K562 (cell line): ENCODE data around the gene PLXNB2. TPM values are rescaled to one million over a fixed set of nuclear protein-coding genes. Genes with fewer than 3 reads are reported as not detected.

Source experiments
- ARID2 ChIP-seq: fragments of 450-650 bp; IDR thresholded peaks from 2 replicates; pipeline ENCODE4 v1.6.1; 2017; ENCODE audit warnings: antibody characterized with exemption, mild to moderate bottlenecking
- ASH1L ChIP-seq: fragments of 450-650 bp; IDR thresholded peaks from 2 replicates; pipeline ENCODE4 v1.6.1; 2018; ENCODE audit warnings: borderline replicate concordance, mild to moderate bottlenecking, low read depth; ENCODE audit not compliant: partially characterized antibody
- BHLHE40 ChIP-seq: IDR thresholded peaks from 2 replicates; pipeline ENCODE4 v1.6.1; 2011; ENCODE audit warnings: low read length, improper control_type of control experiment
- CAMTA2 ChIP-seq: fragments of 250-450 bp; sonication (Bioruptor Pico); conservative IDR thresholded peaks from 2 replicates; pipeline ENCODE4 v1.5.1; 2022
- GATAD2B ChIP-seq: fragments of 450-650 bp; IDR thresholded peaks from 2 replicates; pipeline ENCODE4 v1.6.1; 2017; ENCODE audit warnings: mild to moderate bottlenecking, borderline replicate concordance
- HCFC1 ChIP-seq: IDR thresholded peaks from 2 replicates; pipeline ENCODE4 v1.6.1; 2012; ENCODE audit warnings: low read depth, low read length, improper control_type of control experiment
- HMGXB4 ChIP-seq: sonication (generic); formaldehyde crosslinking; IDR thresholded peaks from 2 replicates; pipeline ENCODE4 v1.8.1; 2023; ENCODE audit warnings: mild to moderate bottlenecking, missing genetic modification reagents
- NFRKB ChIP-seq: fragments of 450-650 bp; IDR thresholded peaks from 2 replicates; pipeline ENCODE4 v1.6.1; 2016; ENCODE audit warnings: low read depth
- PHF8 ChIP-seq: fragments of 200-600 bp; sonication (generic); IDR thresholded peaks from 2 replicates; pipeline ENCODE4 v1.6.1; 2012; ENCODE audit warnings: mixed run types, mild to moderate bottlenecking, inconsistent platforms, low read length, moderate library complexity, borderline replicate concordance
- PRPF4 ChIP-seq: fragments of 200-400 bp; formaldehyde crosslinking; IDR thresholded peaks from one replicate; pipeline ENCODE4 v1.6.1; 2017; ENCODE audit warnings: low read length, low read depth, mild to moderate bottlenecking; ENCODE audit not compliant: insufficient read depth, poor library complexity, severe bottlenecking
- PYGO2 ChIP-seq: fragments of 450-650 bp; IDR thresholded peaks from 2 replicates; pipeline ENCODE4 v1.6.1; 2016; ENCODE audit warnings: mild to moderate bottlenecking, missing genetic modification characterization, moderate library complexity, missing compliant biosample characterization
- SMARCA4 ChIP-seq: fragments of 450-650 bp; IDR thresholded peaks from 2 replicates; pipeline ENCODE4 v1.6.1; 2016
- ZBTB8A ChIP-seq: fragments of 450-650 bp; IDR thresholded peaks from 2 replicates; pipeline ENCODE4 v1.6.1; 2018; ENCODE audit warnings: mild to moderate bottlenecking, moderate library complexity; ENCODE audit not compliant: partially characterized antibody
- ZNF324 ChIP-seq: fragments of 250-450 bp; sonication (Bioruptor Pico); IDR thresholded peaks from 2 replicates; pipeline ENCODE4 v1.4.0; 2020; ENCODE audit warnings: mild to moderate bottlenecking
- ZNF347 ChIP-seq: fragments of 450-650 bp; formaldehyde crosslinking; IDR thresholded peaks from 2 replicates; pipeline ENCODE4 v1.4.0; 2020; ENCODE audit warnings: low read depth, mild to moderate bottlenecking, moderate library complexity
- ZNF561 ChIP-seq: fragments of 450-650 bp; formaldehyde crosslinking; conservative IDR thresholded peaks from 2 replicates; pipeline ENCODE4 v1.4.0; 2020; ENCODE audit warnings: mild to moderate bottlenecking, moderate library complexity
- polyA plus RNA-seq, 8 experiments: library from polyadenylated mRNA; depleted of rRNA in 4 of 8; stranded (reverse) in 5 of 8; unstranded in 3 of 8; fragments of >200 nt; fragmentation: Nextera tagmentation in 2 of 8; fragmentation: Illumina TruSeq in 1 of 8; extraction: Ambion mirVana in 2 of 8; extraction: Trizol in 1 of 8; gene quantifications; 2 replicates each; pipeline versions ENCODE4 v1.2.1 to v1.2.3, GENCODE V29; 2011 to 2014; ENCODE audit warnings: inconsistent platforms in 1 of 8, missing spikeins in 1 of 8
- total RNA-seq, 7 experiments: library from RNA; depleted of rRNA in 6 of 7; stranded (reverse); fragments of >200 nt in 6 of 7; fragmentation: Illumina TruSeq in 2 of 7; extraction: Trizol in 2 of 7; gene quantifications; 2 replicates each; pipeline versions ENCODE4 v1.2.1 to v1.2.3, GENCODE V29; 2011 to 2021; ENCODE audit warnings: low replicate concordance in 1 of 7
- TF ChIP-seq, protein P1 (sequence below): fragments of 450-650 bp; conservative IDR thresholded peaks from 2 replicates; pipeline ENCODE4 v1.6.1; 2016; ENCODE audit warnings: missing genetic modification characterization, low read depth, mild to moderate bottlenecking, missing compliant biosample characterization, moderate library complexity
- TF ChIP-seq, protein P2 (sequence below): fragments of 450-650 bp; IDR thresholded peaks from 2 replicates; pipeline ENCODE4 v1.7.1; 2018; ENCODE audit warnings: mild to moderate bottlenecking, low read depth; ENCODE audit not compliant: partially characterized antibody
- TF ChIP-seq, protein P3 (sequence below), 2 experiments: fragments of 450-650 bp; conservative IDR thresholded peaks; 2 replicates each; pipeline ENCODE4 v1.6.1; 2017; ENCODE audit warnings: mild to moderate bottlenecking in 2 of 2, moderate library complexity in 2 of 2

PLXNB2 gene
- total and polyA plus RNA-seq, 9 of the 15 experiments (the other 6 are each of a cell fraction or from before 2014, with no cell fraction given) = 0.15 to 45.1 (median 13.6) TPM

DNA sequence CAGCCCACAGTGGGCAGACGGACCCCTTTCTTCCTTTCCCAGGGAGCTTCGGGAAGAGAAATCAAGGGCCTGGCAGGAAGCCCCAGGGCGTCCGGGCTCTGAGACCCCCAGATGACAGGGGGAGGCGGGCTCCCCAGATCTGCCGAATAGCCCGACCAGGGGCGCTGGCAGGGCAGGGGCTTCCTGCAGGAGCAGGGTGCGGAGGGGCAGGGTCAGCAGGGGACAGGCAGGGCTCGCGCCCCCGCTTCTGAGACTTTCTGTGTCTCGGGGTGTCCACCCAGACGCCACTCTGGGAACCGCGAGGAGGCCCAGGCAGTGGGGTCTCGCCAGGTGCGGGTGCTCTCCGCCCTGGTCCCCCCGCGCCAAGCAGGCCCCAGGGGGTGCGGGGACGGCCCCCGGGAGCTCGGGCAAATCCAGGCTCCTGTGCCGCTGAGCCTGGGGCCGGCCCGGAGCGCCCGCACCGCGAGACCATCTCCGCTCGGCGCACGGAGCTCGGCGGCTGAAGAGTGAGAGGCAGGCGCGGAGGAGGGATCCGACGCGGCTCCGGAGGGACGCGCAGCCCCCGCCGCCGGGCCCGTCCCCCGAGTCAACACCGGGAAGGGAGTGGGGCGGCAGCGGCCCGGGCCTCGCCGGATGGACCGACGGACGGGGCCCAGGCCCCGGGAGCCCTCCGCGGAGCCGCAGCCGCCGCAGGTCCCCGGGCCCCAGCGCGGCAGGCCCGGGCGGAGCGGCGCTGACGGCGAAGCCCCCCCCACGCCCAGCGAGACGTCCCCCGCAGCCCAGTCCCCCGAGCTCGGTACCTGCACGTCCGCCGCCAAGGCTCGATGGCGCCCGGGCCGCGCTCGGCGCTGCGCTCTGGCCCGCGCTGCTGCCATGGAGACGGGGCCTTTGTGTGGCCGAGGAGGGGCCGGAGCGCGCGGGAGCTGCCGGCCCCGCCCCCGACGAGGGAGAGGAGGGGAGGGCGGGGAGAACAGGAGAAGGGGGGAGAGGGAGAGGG lies at the start of gene PLXNB2 (continued):
- TF ChIP-seq, protein P1, sequence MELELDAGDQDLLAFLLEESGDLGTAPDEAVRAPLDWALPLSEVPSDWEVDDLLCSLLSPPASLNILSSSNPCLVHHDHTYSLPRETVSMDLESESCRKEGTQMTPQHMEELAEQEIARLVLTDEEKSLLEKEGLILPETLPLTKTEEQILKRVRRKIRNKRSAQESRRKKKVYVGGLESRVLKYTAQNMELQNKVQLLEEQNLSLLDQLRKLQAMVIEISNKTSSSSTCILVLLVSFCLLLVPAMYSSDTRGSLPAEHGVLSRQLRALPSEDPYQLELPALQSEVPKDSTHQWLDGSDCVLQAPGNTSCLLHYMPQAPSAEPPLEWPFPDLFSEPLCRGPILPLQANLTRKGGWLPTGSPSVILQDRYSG (tag) = no peak
- TF ChIP-seq ZNF347 (CRISPR knock-in tag) (no peak), NFRKB (no peak), CAMTA2 (CRISPR knock-in tag) (no peak), PYGO2 (tag) (no peak), ZBTB8A (no peak), SMARCA4 (no peak), HCFC1 (no peak), PHF8 (peak; percentile 42; the same call in 1 of the 2 replicates), BHLHE40 (no peak), ZNF561 (CRISPR knock-in tag) (no peak), HMGXB4 (CRISPR knock-in tag) (no peak), ZNF324 (CRISPR knock-in tag) (no peak), ASH1L (no peak), GATAD2B (peak; percentile 60; the same call in 1 of the 2 replicates), PRPF4 (no peak), ARID2 (no peak)
- TF ChIP-seq, protein P2, sequence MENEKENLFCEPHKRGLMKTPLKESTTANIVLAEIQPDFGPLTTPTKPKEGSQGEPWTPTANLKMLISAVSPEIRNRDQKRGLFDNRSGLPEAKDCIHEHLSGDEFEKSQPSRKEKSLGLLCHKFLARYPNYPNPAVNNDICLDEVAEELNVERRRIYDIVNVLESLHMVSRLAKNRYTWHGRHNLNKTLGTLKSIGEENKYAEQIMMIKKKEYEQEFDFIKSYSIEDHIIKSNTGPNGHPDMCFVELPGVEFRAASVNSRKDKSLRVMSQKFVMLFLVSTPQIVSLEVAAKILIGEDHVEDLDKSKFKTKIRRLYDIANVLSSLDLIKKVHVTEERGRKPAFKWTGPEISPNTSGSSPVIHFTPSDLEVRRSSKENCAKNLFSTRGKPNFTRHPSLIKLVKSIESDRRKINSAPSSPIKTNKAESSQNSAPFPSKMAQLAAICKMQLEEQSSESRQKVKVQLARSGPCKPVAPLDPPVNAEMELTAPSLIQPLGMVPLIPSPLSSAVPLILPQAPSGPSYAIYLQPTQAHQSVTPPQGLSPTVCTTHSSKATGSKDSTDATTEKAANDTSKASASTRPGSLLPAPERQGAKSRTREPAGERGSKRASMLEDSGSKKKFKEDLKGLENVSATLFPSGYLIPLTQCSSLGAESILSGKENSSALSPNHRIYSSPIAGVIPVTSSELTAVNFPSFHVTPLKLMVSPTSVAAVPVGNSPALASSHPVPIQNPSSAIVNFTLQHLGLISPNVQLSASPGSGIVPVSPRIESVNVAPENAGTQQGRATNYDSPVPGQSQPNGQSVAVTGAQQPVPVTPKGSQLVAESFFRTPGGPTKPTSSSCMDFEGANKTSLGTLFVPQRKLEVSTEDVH = no peak
- TF ChIP-seq, protein P3, sequence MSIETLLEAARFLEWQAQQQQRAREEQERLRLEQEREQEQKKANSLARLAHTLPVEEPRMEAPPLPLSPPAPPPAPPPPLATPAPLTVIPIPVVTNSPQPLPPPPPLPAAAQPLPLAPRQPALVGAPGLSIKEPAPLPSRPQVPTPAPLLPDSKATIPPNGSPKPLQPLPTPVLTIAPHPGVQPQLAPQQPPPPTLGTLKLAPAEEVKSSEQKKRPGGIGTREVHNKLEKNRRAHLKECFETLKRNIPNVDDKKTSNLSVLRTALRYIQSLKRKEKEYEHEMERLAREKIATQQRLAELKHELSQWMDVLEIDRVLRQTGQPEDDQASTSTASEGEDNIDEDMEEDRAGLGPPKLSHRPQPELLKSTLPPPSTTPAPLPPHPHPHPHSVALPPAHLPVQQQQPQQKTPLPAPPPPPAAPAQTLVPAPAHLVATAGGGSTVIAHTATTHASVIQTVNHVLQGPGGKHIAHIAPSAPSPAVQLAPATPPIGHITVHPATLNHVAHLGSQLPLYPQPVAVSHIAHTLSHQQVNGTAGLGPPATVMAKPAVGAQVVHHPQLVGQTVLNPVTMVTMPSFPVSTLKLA (conservative IDR thresholded peaks at IDR 0.05) = no peak
